Endodermal cell (in vitro differentiated cells): Measurements from ENCODE around the gene BACH2. TPM values are rescaled to one million over a fixed set of nuclear protein-coding genes. Genes with fewer than 3 reads are reported as not detected.

Experiments
- DNase-seq: peaks from one replicate; pipeline ENCODE4 v3.0.0-alpha.2; 2017
- H3K27ac ChIP-seq: 2 replicates; pipeline ENCODE4 v1.5.1; 2013; ENCODE audit warnings: mild to moderate bottlenecking, low read depth, low read length, moderate library complexity
- H3K27me3 ChIP-seq: 2 replicates; pipeline ENCODE4 v1.6.1; 2013; ENCODE audit warnings: mild to moderate bottlenecking, low read length, moderate library complexity; ENCODE audit not compliant: insufficient read depth, control insufficient read depth, poor library complexity, severe bottlenecking
- H3K36me3 ChIP-seq: 2 replicates; pipeline ENCODE4 v1.7.0; 2013; ENCODE audit warnings: mild to moderate bottlenecking, low read length, moderate library complexity; ENCODE audit not compliant: control insufficient read depth, insufficient read depth
- H3K4me1 ChIP-seq: one replicate; pipeline ENCODE4 v1.7.0; 2013; ENCODE audit warnings: low read length; ENCODE audit not compliant: control insufficient read depth, insufficient read depth
- H3K4me3 ChIP-seq: 2 replicates; pipeline ENCODE4 v1.5.1; 2013; ENCODE audit warnings: mild to moderate bottlenecking, low read length, moderate library complexity
- H3K9ac ChIP-seq: 2 replicates; pipeline ENCODE4 v1.6.1; 2013; ENCODE audit warnings: mild to moderate bottlenecking, low read length, moderate library complexity; ENCODE audit not compliant: poor library complexity, severe bottlenecking; ENCODE audit errors: extremely low read depth
- H3K9me3 ChIP-seq: 2 replicates; pipeline ENCODE4 v1.6.1; 2013; ENCODE audit warnings: mild to moderate bottlenecking, low read length, moderate library complexity; ENCODE audit not compliant: control insufficient read depth
- H3K27ac Mint-ChIP-seq: 2 replicates; pipeline ENCODE4 v1.8.0; 2020; ENCODE audit warnings: mixed read lengths
- H3K27me3 Mint-ChIP-seq: 2 replicates; pipeline ENCODE4 v1.8.0; 2021; ENCODE audit warnings: mild to moderate bottlenecking, mixed read lengths; ENCODE audit not compliant: insufficient read depth
- H3K36me3 Mint-ChIP-seq: 2 replicates; pipeline ENCODE4 v1.8.0; 2020; ENCODE audit warnings: low read depth, mixed read lengths
- H3K4me1 Mint-ChIP-seq: 2 replicates; pipeline ENCODE4 v1.8.0; 2020; ENCODE audit warnings: mixed read lengths
- H3K4me3 Mint-ChIP-seq: 2 replicates; pipeline ENCODE4 v1.8.0; 2020; ENCODE audit warnings: mild to moderate bottlenecking, moderate library complexity, mixed read lengths
- H3K9me3 Mint-ChIP-seq: 2 replicates; pipeline ENCODE4 v1.8.0; 2020; ENCODE audit warnings: mild to moderate bottlenecking, mixed read lengths
- CTCF ChIP-seq: fragments of 200-600 bp; sonication (generic); conservative IDR thresholded peaks from 2 replicates; pipeline ENCODE4 v1.5.0; 2021; ENCODE audit warnings: antibody characterized with exemption, mild to moderate bottlenecking
- WGBS, 2 experiments: methylation state at CpG; one replicate each; pipeline versions ENCODE4 v1.1.5 to v1.1.7; 2013; ENCODE audit warnings: missing lambda C conversion rate in 2 of 2, mixed read lengths in 1 of 2; ENCODE audit not compliant: insufficient coverage in 1 of 2, insufficient read length in 1 of 2; 5-methylcytosine and 5-hydroxymethylcytosine counted together
- total RNA-seq, 2 donors: library from RNA; stranded (reverse); fragmentation: NEBNext Ultra II Directional in 1 of 2; extraction: Animal tissue kit (Norgen Biotek cat#: 25700) in 1 of 2; gene quantifications; 2 replicates in 1 of 2; 3 replicates in 1 of 2; pipeline ENCODE4 v1.2.1, GENCODE V29; 2021

Gene BACH2
- total RNA-seq, 2 donors from 2014 or later: 11.0 to 22.3 TPM

GRCh38 chr6:90028066-90028778 is 268.4 kb downstream of the BACH2 start:
- Histone ChIP-seq H3K27me3 (no peaks in the 10 kb centered on the region), H3K27ac (no peak overlapping the region), H3K9ac (no peak overlapping the region), H3K9me3 (no peaks in the 10 kb centered on the region), H3K4me1 (no peaks in the 10 kb centered on the region), H3K36me3 (no peaks in the 10 kb centered on the region), H3K4me3 (no peak overlapping the region)
- Mint-ChIP-seq H3K27me3 (no peaks in the 10 kb centered on the region), H3K9me3 (peaks cover 6% of the 10 kb centered on the region), H3K4me3 (no peak overlapping the region), H3K27ac (no peak overlapping the region), H3K4me1 (peaks cover 9% of the 10 kb centered on the region), H3K36me3 (no peaks in the 10 kb centered on the region)
- DNase-seq: no peak
- no peak for TF ChIP-seq CTCF
- 95 to 96% methylated on average over 6 to 7 of the region's 7 CpGs for WGBS, 2 experiments

GRCh38 chr6:90026216-90026615 is 270.4 kb downstream of the BACH2 start:
- no peak for TF ChIP-seq CTCF
- Mint-ChIP-seq H3K36me3 (no peaks in the 10 kb centered on the region), H3K4me1 (peaks cover 9% of the 10 kb centered on the region), H3K27me3 (no peaks in the 10 kb centered on the region), H3K27ac (no peak overlapping the region), H3K4me3 (no peak overlapping the region), H3K9me3 (no peaks in the 10 kb centered on the region)
- no peak for DNase-seq
- WGBS, 2 experiments: 86 to 89% methylated on average over 1 of the region's 1 CpG
- Histone ChIP-seq H3K9ac (no peak overlapping the region), H3K27me3 (no peaks in the 10 kb centered on the region), H3K4me3 (no peak overlapping the region), H3K4me1 (no peaks in the 10 kb centered on the region), H3K9me3 (no peaks in the 10 kb centered on the region), H3K27ac (no peak overlapping the region), H3K36me3 (no peaks in the 10 kb centered on the region)

- H3K36me3 Mint-ChIP-seq: no peaks in the 10 kb centered on the region
- H3K9me3 Mint-ChIP-seq: no peaks in the 10 kb centered on the region
- Histone ChIP-seq H3K4me3 (no peak overlapping the region), H3K9me3 (no peaks in the 10 kb centered on the region), H3K9ac (no peak overlapping the region), H3K4me1 (no peaks in the 10 kb centered on the region), H3K36me3 (no peaks in the 10 kb centered on the region), H3K27me3 (no peaks in the 10 kb centered on the region), H3K27ac (peak overlapping the region; percentile 40)
- H3K4me3 Mint-ChIP-seq: no peak overlapping the region
- no peak overlapping the region for H3K27ac Mint-ChIP-seq
- DNase-seq: no peak
- 88 to 94% methylated on average over 3 to 5 of the region's 5 CpGs for WGBS, 2 experiments
- H3K4me1 Mint-ChIP-seq: peaks cover 9% of the 10 kb centered on the region
- no peaks in the 10 kb centered on the region for H3K27me3 Mint-ChIP-seq
- TF ChIP-seq CTCF: no peak
These were observed 271.1 kb downstream of the BACH2 start for GRCh38 chr6:90025523-90026061.
